ENCODE data around the gene NOTCH2.

Gene NOTCH2

DNA sequence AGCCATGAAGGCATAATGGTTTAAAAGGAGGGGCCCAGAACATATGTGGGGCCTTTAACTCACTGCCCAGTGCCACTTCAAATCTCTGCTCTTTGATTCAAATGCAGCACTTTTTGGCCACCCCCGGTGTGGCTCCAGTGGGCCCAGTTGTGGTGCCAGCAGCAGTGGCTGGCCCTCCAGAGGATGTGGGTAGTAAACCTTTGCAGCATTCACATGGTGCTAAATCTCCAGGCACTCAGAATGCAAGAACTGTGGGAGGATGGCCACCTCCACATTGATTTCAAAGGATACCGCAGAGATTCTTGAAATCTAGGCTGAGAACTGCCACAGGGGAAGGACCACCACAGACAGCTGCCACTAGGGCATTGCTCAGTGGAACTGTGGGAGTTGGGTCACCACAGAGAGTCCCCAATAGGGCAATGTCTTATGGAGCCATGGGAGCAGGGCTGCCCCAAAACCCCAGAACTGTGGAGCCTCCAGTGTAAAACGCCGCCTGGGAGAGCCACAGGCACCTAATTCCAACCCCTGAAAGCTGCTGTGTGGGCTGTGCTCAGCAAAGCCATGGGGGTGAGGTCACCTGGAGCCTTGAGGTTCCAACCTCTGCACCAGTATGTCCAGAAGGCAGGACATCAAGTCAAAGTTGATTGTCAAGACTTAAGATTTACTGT, 166.6 kb downstream of the NOTCH2 start:
- no peak for DNase-seq

DNA sequence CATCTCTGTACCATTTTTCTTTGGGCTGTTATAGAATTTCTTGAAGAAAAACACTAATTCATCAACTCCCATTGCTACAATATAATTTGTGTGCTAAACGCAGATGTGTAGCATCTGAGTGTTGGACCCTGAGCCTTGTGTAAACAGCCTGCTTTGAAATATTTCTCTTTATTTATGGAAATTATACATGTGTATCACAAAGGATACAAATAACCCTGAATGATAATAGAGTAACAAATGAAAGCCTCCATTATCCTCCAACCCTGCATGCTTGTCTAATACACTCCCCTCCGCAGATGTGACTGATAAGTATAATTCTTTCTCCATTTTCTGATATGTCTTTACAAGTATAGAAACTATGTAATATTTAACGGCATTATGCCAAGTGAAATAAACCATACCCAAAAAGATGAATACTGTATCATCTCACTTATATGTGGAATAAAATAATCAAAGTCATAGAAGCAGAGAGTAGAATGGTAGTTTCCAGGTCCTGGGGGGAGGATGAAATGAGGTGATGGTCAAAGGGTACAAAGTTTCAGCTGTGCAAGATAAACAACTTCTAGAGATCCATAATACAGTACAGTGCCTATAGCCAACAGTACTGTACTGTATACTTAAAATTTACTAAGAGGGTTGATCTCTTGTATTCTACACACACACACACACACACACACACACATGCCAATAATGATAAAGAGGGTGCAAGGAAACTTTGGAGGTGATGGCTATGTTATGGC, 170.3 kb downstream of the NOTCH2 start:
- no peak for DNase-seq

DNA sequence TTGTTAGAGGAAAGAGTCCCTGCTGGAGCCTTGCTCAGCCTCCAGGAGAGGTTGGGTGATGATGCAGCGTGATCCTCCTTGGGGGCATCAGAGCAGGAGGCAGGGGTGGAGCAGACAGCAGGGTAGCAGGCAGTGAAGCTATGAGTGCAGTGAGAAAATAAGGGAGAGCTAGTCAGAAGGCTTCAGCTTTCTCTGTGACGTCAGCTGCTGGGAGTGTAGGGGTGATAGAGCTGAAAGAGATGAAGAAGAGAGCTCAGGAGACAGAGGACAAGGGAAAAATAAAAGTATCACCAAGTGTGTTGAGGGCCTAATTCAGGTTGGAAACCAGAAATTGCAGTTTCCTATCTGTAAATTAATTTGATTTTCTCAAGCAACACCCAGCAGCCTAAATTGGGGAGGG, 170.9 kb downstream of the NOTCH2 start:
- no peak for DNase-seq

DNA sequence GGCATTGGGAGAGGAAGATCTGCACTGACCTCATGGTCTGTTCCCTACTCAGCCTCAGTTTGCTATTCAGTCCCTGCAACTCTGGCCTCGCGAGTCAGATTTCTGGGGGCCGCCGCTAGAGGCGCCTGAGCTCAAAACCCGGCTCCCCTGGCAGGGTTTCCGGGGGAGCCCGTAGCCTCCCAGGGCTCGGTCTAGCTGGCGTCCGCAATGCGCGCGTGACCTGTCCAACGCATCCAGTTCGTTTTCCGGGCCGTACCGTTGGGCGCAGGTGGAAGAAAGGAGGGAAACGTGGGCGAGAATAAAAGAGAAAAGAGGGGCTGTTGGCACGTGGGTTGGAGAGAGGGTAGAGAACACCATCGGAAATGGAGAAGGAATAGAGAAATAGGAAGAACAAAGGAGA, 173.2 kb downstream of the NOTCH2 start, which contains the start of gene ADAM30:
Gene ADAM30 (minus strand): TSS at position 213 of the 400 bp plus-strand sequence. CDS start 179 bp downstream, at position 34.
- DNase-seq, result no peak

DNA sequence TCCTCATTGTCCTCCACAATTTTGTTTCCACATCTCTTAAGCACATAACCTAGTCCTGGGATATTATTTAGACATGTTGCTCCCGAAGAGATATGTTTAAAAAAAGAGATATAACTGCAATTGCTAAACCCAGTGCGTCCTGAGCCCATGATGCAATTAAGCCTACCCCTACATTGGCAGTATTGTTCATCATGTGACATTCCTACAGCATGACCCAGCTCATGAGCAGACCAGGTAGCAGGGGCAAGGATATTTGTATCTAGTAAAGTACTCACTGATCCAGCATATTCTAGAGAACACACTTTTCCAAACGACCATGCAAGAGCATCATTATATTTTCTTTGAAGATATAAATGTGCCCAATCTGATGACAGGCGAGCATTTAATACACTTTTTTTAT, 174.4 kb downstream of the NOTCH2 start:
- DNase-seq, result no peak

DNA sequence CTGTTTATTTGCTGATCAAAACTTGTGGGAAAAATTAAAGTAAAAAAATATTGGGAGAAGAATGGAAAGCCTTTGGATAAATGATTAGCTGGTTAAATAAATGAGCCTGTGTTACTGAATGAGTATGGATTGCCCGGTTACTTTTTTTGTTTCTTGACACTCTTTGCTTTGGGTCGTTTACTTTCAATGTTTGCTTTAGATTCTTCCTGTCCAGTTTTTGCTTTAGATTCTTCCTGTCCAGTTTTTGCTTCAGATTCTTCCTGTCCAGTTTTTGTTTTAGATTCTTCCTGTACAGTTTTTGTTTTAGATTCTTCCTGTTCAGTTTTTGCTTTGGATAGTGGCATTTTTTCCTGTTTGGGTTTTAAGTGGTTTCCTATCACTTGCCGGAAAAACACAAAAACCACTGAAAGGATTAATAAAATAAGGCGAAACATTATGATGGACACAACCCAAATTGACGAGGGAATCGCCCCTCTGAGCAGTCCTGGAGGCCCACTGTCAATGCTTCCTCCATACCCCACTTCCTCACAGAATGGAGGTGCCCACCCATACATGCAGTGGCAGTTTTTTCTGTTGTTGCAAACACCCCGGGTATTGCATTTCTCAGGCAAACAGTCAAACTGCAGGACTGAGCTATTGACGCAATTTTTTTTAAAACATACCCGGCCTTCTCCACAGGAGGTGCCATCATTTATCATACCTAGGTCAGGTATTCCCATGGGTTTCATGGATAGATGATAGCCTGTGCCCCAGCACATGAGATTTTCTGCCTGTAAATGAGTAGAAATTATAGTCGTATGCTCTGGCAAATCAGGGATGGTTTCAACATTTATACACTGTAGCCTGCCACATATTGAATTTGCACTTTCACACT, 175.4 kb downstream of the NOTCH2 start:
- DNase-seq, result no peak

DNA sequence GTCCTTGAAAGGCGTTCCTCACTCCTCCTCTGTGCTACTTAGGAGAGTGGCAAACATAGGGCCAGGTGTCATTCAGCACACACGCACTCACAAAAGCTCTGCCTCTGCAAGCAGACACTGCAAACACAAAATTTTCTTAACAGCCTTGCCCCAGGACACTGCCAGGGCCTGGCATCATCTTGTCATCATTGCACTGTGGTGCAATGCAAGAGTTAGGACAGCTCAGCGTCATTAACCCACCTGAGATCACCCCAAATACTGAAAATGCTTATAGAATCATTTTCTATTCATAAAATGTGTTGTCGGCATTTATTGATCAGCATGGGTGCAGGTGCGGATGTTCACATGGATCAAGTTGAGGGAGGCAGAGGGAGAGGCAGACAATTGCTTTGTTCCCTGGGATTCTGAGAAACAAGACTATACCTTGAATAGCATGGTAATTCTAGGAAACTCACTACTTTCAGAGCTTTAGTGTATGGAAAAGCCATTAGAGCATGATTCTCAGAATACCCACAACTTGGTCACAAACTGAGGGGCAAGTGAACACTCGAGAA, 176.1 kb downstream of the NOTCH2 start:
- DNase-seq, result no peak

DNA sequence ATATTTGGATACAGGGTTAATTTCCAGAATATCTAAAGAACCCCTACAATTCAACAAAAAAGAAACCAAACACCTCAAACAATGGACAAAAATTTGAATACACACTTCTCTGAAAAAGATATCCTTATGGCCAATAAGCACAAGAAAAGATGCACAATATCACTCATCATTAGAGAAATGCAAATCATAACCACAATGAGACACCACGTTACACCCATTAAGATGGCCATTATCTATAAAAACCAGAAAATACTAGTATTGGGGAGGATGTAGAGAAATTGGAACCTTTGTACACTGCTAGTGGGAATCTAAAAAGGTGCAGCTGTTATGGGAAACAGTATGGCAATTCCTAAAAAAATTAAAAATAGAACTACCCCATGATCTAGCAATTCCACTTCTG, 178.1 kb downstream of the NOTCH2 start:
- no peak for DNase-seq

DNA sequence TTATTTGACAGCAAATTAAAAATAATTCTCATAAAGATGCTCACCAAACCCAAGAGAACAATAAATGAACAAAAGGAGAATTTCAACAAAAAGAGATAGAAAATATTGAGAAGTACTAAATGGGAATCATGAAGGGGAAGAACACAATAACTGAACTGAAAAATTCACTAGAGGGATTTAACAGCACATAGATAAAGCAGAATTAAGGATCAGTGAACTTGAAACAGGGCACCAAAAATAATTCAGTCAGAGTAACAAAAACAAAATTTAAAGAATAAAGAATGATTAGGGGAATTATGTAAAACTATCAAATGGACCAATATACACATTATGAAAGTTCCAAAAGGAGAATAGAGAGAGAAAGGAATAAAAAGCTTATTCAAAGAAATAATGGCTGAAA, 181.0 kb downstream of the NOTCH2 start:
- DNase-seq, result no peak

DNA sequence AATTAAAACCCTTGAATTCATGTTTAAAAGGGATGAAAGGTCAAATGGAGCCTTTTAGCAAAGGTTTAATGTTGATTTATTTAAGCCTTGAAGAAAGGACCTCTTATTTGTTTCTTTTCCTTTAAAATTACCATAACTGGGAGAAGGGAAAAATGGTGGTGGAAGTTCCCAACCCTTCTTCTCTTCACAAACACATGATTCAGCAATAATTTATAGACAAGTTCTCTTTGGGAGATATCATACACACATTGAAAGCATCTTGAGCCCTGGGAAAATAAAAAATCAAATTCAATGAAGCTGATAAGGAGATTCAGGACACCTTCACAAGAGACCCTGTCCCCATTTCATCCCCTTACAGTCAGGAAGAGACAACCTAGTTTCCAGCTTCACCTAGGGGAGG, 182.0 kb downstream of the NOTCH2 start:
- DNase-seq, result no peak

DNA sequence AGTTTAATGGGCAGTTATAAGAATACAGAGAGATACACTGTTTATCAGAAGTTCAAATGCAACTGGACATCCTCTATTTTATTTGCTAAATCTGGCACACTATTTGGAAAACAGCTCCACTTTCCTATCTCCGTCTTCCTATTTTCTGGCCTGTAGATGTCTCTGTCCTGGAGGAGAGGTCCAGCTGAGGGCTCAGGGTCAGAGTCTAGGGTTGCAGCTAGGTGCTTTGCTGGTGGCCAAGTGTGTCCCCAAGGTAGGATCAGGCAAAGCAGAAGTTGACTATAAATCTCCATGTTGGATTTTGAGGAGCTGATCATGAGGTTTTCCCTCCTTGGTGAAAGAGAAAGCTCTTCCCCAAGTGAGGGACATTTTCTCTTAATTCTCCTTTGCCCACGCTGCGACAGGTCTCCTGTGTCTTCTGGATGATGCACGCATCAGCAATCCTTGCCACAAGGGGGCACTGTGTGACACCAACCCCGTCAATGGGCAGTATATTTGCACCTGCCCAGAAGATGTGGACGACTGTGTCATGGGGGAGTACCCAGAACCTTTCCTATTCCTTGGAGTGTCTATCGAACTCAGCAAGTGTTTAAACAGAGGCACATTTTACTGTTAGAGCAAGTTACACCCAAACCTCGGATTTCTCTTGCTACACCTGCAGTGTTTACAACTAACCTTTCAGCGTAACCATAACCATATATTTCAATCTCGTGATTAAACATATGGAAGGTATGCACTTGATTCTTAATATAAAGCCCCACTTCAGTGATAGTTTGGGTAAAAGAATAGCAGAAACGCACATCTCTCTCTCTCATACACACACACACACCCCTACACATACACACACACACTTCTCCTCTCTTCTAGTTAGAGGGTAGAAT, 183.3 kb downstream of the NOTCH2 start:
- peak; percentile 84 for DNase-seq

DNA sequence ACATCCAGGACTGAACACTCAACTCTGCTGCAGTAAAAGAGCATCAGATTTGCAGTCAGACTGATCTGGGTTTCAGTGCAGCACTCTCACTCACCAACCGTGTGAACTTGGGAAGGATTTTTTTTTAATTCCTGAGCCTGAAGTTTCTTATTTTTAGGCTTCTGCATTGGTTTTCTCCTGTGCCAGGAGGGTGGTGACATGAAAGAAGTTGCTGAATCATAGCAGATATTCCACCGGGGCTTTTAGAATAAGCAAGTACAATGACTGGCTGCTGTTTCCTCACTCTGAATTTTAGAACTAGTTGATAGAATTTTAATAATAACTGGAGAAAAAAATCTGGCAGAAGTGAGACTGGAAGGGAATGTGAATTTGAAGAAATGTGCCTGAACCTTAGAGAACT, 184.8 kb downstream of the NOTCH2 start:
- DNase-seq, result no peak

DNA sequence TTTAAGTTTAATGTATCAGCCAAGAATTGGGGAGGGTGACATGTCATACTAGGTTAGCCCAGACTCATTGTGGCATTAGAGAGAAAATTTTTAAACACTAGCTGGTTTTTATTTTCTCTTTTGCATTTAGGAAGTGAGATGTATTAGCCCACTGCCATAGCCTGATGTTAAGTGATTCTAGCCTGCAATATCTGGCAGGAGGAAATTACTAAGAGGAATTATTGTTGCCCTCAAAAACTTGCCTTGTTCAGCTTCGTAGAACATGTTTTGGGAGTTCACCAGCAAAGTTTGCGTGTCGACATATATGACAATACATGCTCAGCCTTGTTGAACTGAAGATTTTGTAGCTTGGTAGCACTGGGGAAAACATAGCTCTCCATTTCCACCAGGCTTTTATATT, 185.6 kb downstream of the NOTCH2 start:
- DNase-seq, result no peak

DNA sequence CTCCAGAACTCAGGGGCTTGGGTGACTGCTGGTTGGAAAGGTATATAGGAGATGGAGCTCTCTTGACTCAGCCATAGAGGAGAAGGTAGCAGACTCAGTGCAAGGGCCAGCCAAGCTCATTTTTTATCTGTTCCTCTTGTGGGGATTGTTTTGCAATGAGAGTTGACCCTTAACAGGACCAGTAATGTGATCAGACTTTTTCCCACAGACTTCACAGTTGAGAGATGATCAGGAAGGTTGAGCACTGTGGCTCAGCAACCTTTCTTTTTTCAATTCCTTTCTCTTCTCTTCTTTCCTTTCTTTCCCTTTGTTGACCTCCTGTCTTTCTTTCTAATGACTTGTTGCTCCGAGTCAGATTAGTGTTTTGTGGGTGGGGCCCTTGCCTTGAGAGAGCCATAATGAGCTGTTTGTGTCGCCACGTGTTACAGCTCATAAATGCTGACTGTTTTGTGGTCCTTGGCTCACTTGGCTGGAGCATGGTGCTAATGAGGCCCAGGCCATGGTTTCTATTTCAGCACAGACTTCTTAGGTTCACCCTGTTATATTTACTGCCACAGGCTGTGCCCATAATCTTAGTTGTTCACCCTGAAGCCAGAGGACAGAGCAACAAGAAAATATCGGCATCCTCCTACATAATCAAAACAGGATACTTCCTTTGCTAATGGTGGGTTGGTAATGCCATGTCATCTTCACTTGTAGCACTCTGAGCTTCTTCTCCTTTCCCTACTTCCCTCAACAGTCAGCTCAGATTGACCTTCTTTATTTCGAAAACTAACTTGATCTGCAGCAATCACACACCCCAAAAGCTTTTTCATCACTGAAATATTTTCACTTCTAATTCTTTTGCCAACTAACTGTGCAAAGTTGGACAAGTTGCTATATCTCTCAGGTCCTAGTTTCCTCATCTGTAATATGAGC, 187.1 kb downstream of the NOTCH2 start:
- DNase-seq, result no peak

DNA sequence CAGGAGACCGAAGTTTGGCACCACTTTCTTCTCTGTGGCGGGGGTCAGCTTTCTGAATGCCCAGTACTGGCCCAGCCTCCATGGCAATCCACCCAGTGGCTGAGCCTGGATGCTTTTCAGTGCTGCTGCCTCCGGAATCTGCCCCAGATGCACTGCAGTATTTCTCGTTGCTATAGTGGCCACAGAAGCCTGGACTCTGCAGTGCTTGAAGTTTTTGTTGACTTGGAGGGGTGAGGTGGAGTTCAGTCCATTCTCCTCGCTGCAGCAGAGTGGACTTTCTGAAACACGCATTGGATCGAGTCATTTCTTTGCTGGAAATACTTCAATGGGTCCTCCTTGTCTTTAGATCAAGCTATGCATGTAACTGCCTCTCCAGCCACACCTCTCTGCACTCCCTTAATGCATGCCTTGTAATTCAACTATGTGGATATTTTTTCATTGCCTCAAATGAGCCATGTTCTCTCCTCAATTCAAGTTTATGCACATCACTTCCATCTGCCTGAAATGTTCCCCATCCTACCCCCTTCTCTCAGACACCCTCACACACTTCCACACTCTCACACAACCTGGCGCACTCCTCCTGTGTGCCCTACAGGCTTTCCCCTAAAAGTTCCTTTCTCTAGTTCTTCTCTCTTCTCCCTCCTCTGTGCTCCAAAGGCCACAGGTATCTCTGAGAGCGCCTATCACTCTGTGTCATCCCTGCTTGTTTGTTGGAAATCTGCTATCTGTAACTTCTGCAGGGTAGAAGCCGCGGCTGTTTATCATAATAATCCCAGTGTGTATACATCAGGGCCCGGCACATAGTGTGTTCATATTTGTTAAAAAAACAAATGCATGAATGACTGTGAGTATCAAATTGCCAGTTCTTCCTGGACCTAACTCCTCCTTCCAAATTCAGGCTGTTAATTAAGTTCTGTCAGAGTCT, 189.7 kb downstream of the NOTCH2 start:
- no peak for DNase-seq

DNA sequence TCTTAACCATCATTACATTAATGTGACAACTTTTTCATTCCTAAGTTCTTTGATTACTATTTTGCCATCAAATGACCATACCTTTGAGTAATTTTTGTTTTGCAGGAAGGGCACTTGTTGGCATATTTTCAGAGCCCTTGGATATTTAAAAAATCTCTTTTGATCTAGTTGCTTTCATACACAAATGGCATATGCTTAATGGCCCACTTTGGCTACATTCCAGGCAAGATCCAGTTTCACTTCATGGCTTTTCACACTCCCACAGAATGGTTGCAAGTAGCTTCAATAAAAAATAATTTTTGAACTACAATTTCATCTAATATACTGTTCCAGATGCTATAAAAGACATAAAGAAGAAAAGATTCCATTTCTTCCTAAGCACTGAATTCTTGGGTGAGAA, 191.3 kb downstream of the NOTCH2 start:
- no peak for DNase-seq

DNA sequence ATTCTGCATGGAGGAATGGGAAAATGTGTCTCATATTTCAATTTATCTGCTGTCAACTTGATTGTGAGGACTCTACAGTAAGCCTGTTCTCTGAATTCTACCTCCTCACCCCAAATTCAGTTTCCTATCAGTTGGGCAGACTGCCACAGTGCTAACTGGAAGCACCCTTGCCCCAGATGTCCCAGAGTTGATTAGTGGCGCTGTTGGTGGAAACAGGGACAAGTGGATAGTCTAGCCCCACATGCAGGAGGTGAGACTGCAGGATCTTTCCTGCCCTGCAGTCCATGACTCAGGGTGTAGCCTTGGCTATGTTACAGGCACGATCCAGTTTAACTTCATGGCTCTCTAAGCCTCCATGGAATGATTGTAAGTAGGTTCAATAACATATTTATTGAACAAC, 195.3 kb downstream of the NOTCH2 start:
- DNase-seq, result no peak

DNA sequence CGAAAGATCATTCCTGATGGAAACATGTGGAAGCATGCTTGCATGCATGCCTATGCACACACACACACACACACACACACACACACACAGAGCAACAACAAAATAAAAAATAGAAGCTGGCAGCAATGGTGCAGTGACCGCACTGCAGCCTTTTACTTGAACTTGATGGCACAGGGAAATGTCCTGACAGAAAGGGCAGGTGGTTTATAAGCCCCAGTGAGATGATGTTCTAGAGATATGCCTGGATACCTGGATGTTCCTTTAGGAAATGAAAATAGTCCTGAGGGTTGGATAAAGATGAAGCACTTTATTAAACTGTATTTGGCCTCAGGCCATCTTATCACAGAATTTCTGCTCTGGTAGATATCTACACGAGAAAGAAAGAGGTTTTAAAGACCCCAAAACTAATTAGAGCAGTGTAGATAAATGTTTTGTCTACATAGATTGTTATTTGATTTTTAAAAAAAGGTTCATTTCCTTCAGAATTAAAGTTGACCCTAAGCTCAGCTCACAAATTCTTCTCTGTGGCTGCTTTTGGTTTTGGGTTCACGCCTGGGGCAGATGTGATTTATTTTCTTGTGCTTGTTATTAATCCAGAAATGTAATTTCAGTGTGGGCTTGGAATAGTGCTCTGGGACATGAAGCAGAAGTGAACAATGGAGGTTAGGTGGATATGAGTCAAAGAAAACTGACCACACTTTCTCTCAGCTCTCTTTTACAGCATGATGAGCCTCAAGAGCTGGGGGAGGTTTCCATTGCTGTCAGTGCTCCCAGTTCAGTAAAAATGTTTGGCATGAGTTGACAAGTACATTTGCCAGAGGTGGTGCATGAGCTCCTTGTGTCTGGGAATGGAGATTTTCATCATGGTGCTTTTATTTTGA, 196.1 kb downstream of the NOTCH2 start:
- no peak for DNase-seq

DNA sequence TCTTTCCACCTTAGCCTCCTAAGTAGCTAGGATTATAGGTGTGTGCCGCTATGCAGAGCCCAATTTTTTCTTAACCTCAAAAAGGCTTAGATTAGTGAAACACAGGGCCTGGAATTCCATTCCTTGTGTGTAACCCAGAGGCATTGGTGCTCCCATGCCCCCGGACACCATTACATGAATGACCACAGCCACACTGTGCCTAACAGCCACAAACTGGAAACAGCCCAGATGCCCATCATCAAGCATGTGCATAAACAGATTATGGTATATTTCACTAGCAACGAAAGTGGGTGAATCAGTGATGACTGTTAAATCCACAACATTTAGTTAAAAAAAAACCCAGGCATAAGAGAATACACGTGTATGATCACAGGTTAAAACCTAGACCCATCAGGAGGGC, 197.6 kb downstream of the NOTCH2 start:
- no peak for DNase-seq

Data from activated CD8-positive, alpha-beta memory T cell treated with anti-CD3 and anti-CD28 coated beads, Interleukin-2, amount 50 U/mL, for 48 hours (primary cell).